NT2/D1 (cell line): ENCODE data around the gene GDPD4.

Experiments used
- YY1 ChIP-seq: IDR thresholded peaks from 2 replicates; pipeline ENCODE4 v1.6.1; 2011; ENCODE audit not compliant: insufficient read length, insufficient read depth
- ZNF274 ChIP-seq: IDR thresholded peaks from 2 replicates; pipeline ENCODE4 v1.6.1; 2011; ENCODE audit warnings: mild to moderate bottlenecking, low read depth, low read length

GRCh38 chr11:77171254-77171653 is 130.2 kb downstream of the GDPD4 start:
- TF ChIP-seq YY1: no peak
- no peak for TF ChIP-seq ZNF274
